ENCODE data around the gene FXYD2. TPM values are rescaled to one million over a fixed set of nuclear protein-coding genes. Genes with fewer than 3 reads are reported as not detected.

Gene FXYD2
- total RNA-seq, 1 experiment from 2014 or later: 0.39 TPM

DNA sequence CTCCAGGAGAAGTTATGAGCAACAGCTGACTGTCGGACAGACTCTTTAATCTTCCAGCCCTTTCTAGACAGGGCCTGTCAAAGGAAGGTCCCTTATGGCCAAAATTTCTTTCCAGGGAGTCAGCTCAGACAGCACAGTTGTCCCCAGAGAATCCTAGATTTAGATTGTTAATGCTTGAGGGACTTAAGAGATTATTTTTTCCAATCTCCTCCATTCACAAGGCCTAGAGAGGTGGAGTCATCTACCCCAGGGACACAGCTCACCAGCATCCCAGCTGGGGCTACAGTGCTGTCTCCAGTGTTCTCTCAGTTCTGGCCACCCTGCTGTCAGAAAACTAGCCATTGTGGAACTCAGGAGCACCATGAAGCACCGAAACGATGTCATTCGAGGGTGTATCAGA is 35.3 kb downstream of the FXYD2 start:
- intact Hi-C loops (cut with micrococcal nuclease; ENCODE audit: unreplicated experiment) (no loop called here), in situ Hi-C loops (cut with HindIII; ENCODE audit: low pct_unique_long_range_greater_than_20kb, low sequenced_read_pairs) (no loop called here)
- Histone ChIP-seq H3K27me3 (ENCODE audit: control insufficient read depth, insufficient read depth, low read length) (peaks cover 14% of the 10 kb centered on the region), H3K4me1 (ENCODE audit: control insufficient read depth, insufficient read depth, low read length) (0 out of 2 replicates have a peak, but pooled peaks cover 4% of the 10 kb centered on the region), H3K27ac (ENCODE audit: low read length) (no peak overlapping the region), H3K9me3 (ENCODE audit: control insufficient read depth, insufficient read depth, low read depth, low read length) (no peaks in the 10 kb centered on the region), H3K4me3 (ENCODE audit: low read depth in 2 of 2, low read length in 2 of 2) (no peak overlapping the region), H3K36me3 (ENCODE audit: control insufficient read depth, insufficient read depth, low read length) (no peaks in the 10 kb centered on the region)
- ChIA-PET CTCF (no interaction called here), POLR2A (no interaction called here)
- BruUV-seq (replicated peaks): no TSS peak
- no peak for TF ChIP-seq CTCF (IDR thresholded peaks at IDR 0.05)
- ATAC-seq: no peak
- no peak for DNase-seq (ENCODE audit: low read depth, low spot score)

DNA sequence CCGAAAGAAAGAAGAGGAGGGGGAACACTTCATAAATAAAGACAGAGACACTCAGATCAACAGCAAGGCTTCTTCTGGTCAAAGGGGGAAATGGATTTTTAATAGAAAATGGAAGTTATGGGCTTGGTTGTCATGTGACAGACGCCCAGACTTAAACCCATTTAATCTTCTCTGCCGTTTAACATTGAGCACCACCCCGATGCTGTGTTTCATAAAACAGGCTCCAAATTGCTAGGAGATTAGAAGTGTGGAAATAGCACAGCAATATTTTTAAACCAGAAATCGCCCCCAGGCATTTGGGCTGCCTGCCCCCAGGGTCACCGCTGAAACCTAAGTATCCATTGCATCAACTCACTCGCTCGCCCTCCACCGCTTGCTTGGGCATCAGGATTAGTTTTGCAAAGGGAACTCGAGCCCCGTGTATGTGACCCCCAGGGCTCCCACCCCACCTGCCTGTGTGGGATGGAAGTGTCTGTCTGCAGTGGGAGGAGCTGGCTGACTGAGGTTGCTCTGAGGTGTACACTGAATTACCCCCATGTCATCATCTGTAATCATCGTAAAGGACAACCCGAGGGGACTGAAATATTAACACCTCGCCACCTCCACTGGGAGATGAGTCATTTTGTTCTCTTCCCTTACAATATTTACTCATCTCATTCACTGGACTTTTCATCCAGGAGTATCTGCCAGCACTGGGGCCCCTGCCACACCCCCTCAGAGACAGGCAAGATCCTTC is 38.2 kb downstream of the FXYD2 start:
- in situ Hi-C loops (cut with HindIII; ENCODE audit: low pct_unique_long_range_greater_than_20kb, low sequenced_read_pairs) (no loop called here), intact Hi-C loops (cut with micrococcal nuclease; ENCODE audit: unreplicated experiment) (no loop called here)
- ATAC-seq: 0 out of 2 replicates have a peak, but pooled peaks have one; percentile 11
- CTCF ChIA-PET: no interaction called here
- BruUV-seq (replicated peaks): no TSS peak
- Histone ChIP-seq H3K27me3 (ENCODE audit: control insufficient read depth, insufficient read depth, low read length) (peaks cover 27% of the 10 kb centered on the region), H3K4me3 (ENCODE audit: low read depth in 2 of 2, low read length in 2 of 2) (no peak overlapping the region), H3K27ac (ENCODE audit: low read length) (no peak overlapping the region), H3K36me3 (ENCODE audit: control insufficient read depth, insufficient read depth, low read length) (no peaks in the 10 kb centered on the region), H3K9me3 (ENCODE audit: control insufficient read depth, insufficient read depth, low read depth, low read length) (no peaks in the 10 kb centered on the region), H3K4me1 (ENCODE audit: control insufficient read depth, insufficient read depth, low read length) (0 out of 2 replicates have a peak, but pooled peaks cover 4% of the 10 kb centered on the region)
- DNase-seq (ENCODE audit: low read depth, low spot score): no peak
- POLR2A ChIA-PET: no interaction called here
- no peak for TF ChIP-seq CTCF (IDR thresholded peaks at IDR 0.05)
- no peak for TF ChIP-seq POLR2AphosphoS5 (IDR thresholded peaks at IDR 0.05; ENCODE audit: low read depth, low read length)
- no peak for TF ChIP-seq REST (IDR thresholded peaks at IDR 0.05; ENCODE audit: insufficient read depth in 1 of 2, low read depth in 2 of 2, low read length in 1 of 2)
- TF ChIP-seq TCF7L2 (IDR thresholded peaks at IDR 0.05; ENCODE audit: low read depth, low read length): no peak
- no peak for TF ChIP-seq SIN3A (IDR thresholded peaks at IDR 0.05; ENCODE audit: borderline replicate concordance, insufficient read depth, low read depth, low read length)
